PC-9 (cell line): ENCODE data around the gene NPW. TPM values are rescaled to one million over a fixed set of nuclear protein-coding genes. Genes with fewer than 3 reads are reported as not detected.

Experiments used
- BruUV-seq: library from RNA; stranded (reverse); fragments of 400-500 nt; replicated peaks from 2 replicates; lab custom pipeline; 2021; lab: Mats Ljungman, UMichigan
- CTCF ChIA-PET: fragments of 300-600 bp; sonication (Branson Sonifier 250); formaldehyde crosslinking; loops from one replicate; lab custom pipeline; 2022; ENCODE audit warnings: antibody characterized with exemption; lab: Charles Lee
- POLR2A ChIA-PET: fragments of 300-600 bp; sonication (Branson Sonifier 250); formaldehyde crosslinking; loops from one replicate; lab custom pipeline; 2022; ENCODE audit warnings: antibody characterized with exemption; ENCODE audit not compliant: unreplicated experiment; lab: Charles Lee
- DNase-seq, 2 experiments: peaks; one replicate each; pipeline versions ENCODE4 v3.0.0 to v3.0.0-alpha.2; 2015 to 2022; ENCODE audit warnings: mixed read lengths in 1 of 2
- H2AFZ ChIP-seq: fragments of 200-600 bp; sonication (generic); 2 replicates; pipeline ENCODE4 v1.8.1; 2017; ENCODE audit warnings: antibody characterized with exemption
- H3F3A ChIP-seq: fragments of 200-600 bp; sonication (generic); 2 replicates; pipeline ENCODE4 v1.8.1; 2017; ENCODE audit warnings: antibody characterized with exemption, mild to moderate bottlenecking, low read depth; ENCODE audit not compliant: insufficient read depth
- H3K27ac ChIP-seq: fragments of 200-600 bp; sonication (generic); 2 replicates; pipeline ENCODE4 v1.6.1; 2016; ENCODE audit warnings: mixed run types
- H3K27me3 ChIP-seq: fragments of 200-600 bp; sonication (generic); 2 replicates; pipeline ENCODE4 v1.6.1; 2016; ENCODE audit warnings: low read depth, mixed run types; ENCODE audit not compliant: insufficient read depth
- H3K36me3 ChIP-seq: fragments of 200-600 bp; sonication (generic); 2 replicates; pipeline ENCODE4 v1.6.1; 2016; ENCODE audit warnings: low read depth, mixed run types
- H3K4me1 ChIP-seq: fragments of 200-600 bp; sonication (generic); replicated peaks from 2 replicates; pipeline ENCODE4 v1.6.1; 2016; ENCODE audit warnings: mixed run types; ENCODE audit not compliant: insufficient read depth
- H3K4me2 ChIP-seq: fragments of 200-600 bp; sonication (generic); 2 replicates; pipeline ENCODE4 v1.6.1; 2017; ENCODE audit warnings: mixed run types
- H3K4me3 ChIP-seq: fragments of 200-600 bp; sonication (generic); 2 replicates; pipeline ENCODE4 v1.6.1; 2016; ENCODE audit warnings: mixed run types
- H3K79me2 ChIP-seq: fragments of 200-600 bp; sonication (generic); 2 replicates; pipeline ENCODE4 v1.6.1; 2017; ENCODE audit warnings: low read depth, mixed run types
- H3K9me2 ChIP-seq: fragments of 200-600 bp; sonication (generic); 2 replicates; pipeline ENCODE4 v1.8.1; 2017; ENCODE audit warnings: mild to moderate bottlenecking; ENCODE audit not compliant: insufficient read depth
- H3K9me3 ChIP-seq: fragments of 200-600 bp; sonication (generic); 2 replicates; pipeline ENCODE4 v1.8.1; 2016; ENCODE audit warnings: low read depth; ENCODE audit not compliant: insufficient read depth
- H4K20me1 ChIP-seq: fragments of 200-600 bp; sonication (generic); 2 replicates; pipeline ENCODE4 v1.8.1; 2017; ENCODE audit not compliant: insufficient read depth
- CTCF ChIP-seq: fragments of 200-600 bp; sonication (generic); conservative IDR thresholded peaks from 2 replicates; pipeline ENCODE4 v1.6.1; 2017; ENCODE audit warnings: mixed run types, antibody characterized with exemption, mild to moderate bottlenecking, moderate library complexity
- EZH2 ChIP-seq: fragments of 200-600 bp; sonication (generic); IDR thresholded peaks from 2 replicates; pipeline ENCODE4 v1.8.0; 2017; ENCODE audit warnings: antibody characterized with exemption, low read depth
- intact Hi-C: fragments of 100-400 bp; cut with micrococcal nuclease; formaldehyde crosslinking; loops from one replicate; pipeline ENCODE4 v1.10.0; 2022; ENCODE audit not compliant: unreplicated experiment
- total RNA-seq: library from RNA; stranded (reverse); gene quantifications from 2 replicates; pipeline ENCODE4 v1.2.3, GENCODE V29; 2021

Gene NPW
- total RNA-seq, 1 experiment from 2014 or later: 4.0 TPM

GRCh38 chr16:2025251-2025650 lies 5.7 kb downstream of the NPW start:
- Histone ChIP-seq H3K4me3 (no peak overlapping the region), H4K20me1 (peaks cover 4% of the 10 kb centered on the region; the same call in 1 of the 2 replicates), H2AFZ (no peak overlapping the region), H3K9me3 (no peaks in the 10 kb centered on the region), H3F3A (peaks cover 9% of the 10 kb centered on the region; the same call in 1 of the 2 replicates), H3K27ac (no peak overlapping the region), H3K79me2 (0 out of 2 replicates have a peak, but pooled peaks cover 4% of the 10 kb centered on the region), H3K36me3 (no peaks in the 10 kb centered on the region), H3K27me3 (no peaks in the 10 kb centered on the region), H3K9me2 (no peaks in the 10 kb centered on the region), H3K4me1 (peaks cover 16% of the 10 kb centered on the region), H3K4me2 (no peak overlapping the region)
- no peak for DNase-seq
- ChIA-PET POLR2A (no interaction called here), CTCF (interaction anchor here (1.2 kb wide), 1 partner anchor 9 kb away, joined by 5 read pairs; no protein-coding TSS in a partner anchor)
- BruUV-seq: no TSS peak
- TF ChIP-seq CTCF (no peak), EZH2 (no peak)
- intact Hi-C loops: no loop called here

- BruUV-seq: no TSS peak
- Histone ChIP-seq H3K4me1 (peaks cover 16% of the 10 kb centered on the region), H3K4me2 (peak overlapping the region; percentile 65), H4K20me1 (peaks cover 4% of the 10 kb centered on the region; the same call in 1 of the 2 replicates), H3K9me3 (no peaks in the 10 kb centered on the region), H2AFZ (no peak overlapping the region), H3F3A (peaks cover 9% of the 10 kb centered on the region; the same call in 1 of the 2 replicates), H3K36me3 (no peaks in the 10 kb centered on the region), H3K27me3 (no peaks in the 10 kb centered on the region), H3K4me3 (peak overlapping the region; percentile 34; the same call in 1 of the 2 replicates), H3K9me2 (no peaks in the 10 kb centered on the region), H3K27ac (no peak overlapping the region), H3K79me2 (0 out of 2 replicates have a peak, but pooled peaks cover 4% of the 10 kb centered on the region)
- no peak for DNase-seq
- ChIA-PET CTCF (interaction anchor here (1.2 kb wide), 1 partner anchor 10 kb away, joined by 5 read pairs; no protein-coding TSS in a partner anchor), POLR2A (no interaction called here)
- TF ChIP-seq CTCF (no peak), EZH2 (no peak)
- intact Hi-C loops: no loop called here
Measured at GRCh38 chr16:2025878-2026460, 6.4 kb downstream of the NPW start.

GRCh38 chr16:2026461-2027023 lies 7.0 kb downstream of the NPW start, which contains the start of gene NHERF2:
Gene NHERF2 (plus strand): TSS chr16:2026902. CDS start chr16:2027006, 104 bp downstream.
- no peak within 1 kb of the TSS for H3K27ac ChIP-seq
- peaks cover 4% of the 10 kb centered on the region; the same call in 1 of the 2 replicates for H4K20me1 ChIP-seq
- no TSS peak for BruUV-seq

More at GRCh38 chr16:2026461-2027023, 7.0 kb downstream of the NPW start, which contains the start of gene NHERF2:
- peaks cover 16% of the 10 kb centered on the region for H3K4me1 ChIP-seq
- intact Hi-C loops: no loop called here
- H3K9me2 ChIP-seq: no peaks in the 10 kb centered on the region
- no peaks in the 10 kb centered on the region for H3K27me3 ChIP-seq
- H3K4me3 ChIP-seq: peak within 1 kb of the TSS; percentile 58
- CTCF ChIA-PET: interaction anchor here (0.6 to 0.7 kb wide), 2 partner anchors 15 to 21 kb away, joined by 5 to 12 read pairs; partner anchors contain the start of gene TSC2
- H3K9me3 ChIP-seq: no peaks in the 10 kb centered on the region
- TF ChIP-seq CTCF (no peak), EZH2 (no peak)
- peak within 1 kb of the TSS; percentile 85 for H3K4me2 ChIP-seq
- no peaks in the 10 kb centered on the region for H3K36me3 ChIP-seq
- H3F3A ChIP-seq: peaks cover 9% of the 10 kb centered on the region; the same call in 1 of the 2 replicates
- POLR2A ChIA-PET: interaction anchor here (0.6 kb wide), 1 partner anchor 62 kb away, joined by 7 read pairs; the partner anchor contains the start of gene RPS2
- DNase-seq: peak in 1 of 2 experiments; percentile 51
- 0 out of 2 replicates have a peak within 1 kb of the TSS, but pooled peaks have one; percentile 22 for H2AFZ ChIP-seq
- 0 out of 2 replicates have a peak, but pooled peaks cover 4% of the 10 kb centered on the region for H3K79me2 ChIP-seq
